T-cell (primary cell): ENCODE data around the gene IL36RN. TPM values are rescaled to one million over a fixed set of nuclear protein-coding genes. Genes with fewer than 3 reads are reported as not detected.

Experiments used
- ATAC-seq, 4 experiments: fragments of 200-7000 bp in 3 of 4; fragments of 150-1000 bp in 1 of 4; cut with Tn5 transposase; replicated peaks in 1 of 4; 1 replicate in 3 of 4; 2 replicates in 1 of 4; pipeline ENCODE4 v1.10.0; 2021; ENCODE audit warnings: moderate library complexity in 3 of 4, mild to moderate bottlenecking in 2 of 4, moderate number of reproducible peaks in 1 of 4
- CTCF ChIA-PET, 2 donors: fragments of 300-600 bp; sonication (Branson Sonifier 250); formaldehyde crosslinking; loops; one replicate each; lab custom pipeline; 2022; ENCODE audit warnings: antibody characterized with exemption in 2 of 2; lab: Charles Lee
- POLR2A ChIA-PET, 2 donors: fragments of 300-600 bp; sonication (Branson Sonifier 250); formaldehyde crosslinking; loops; one replicate each; lab custom pipeline; 2022; ENCODE audit warnings: antibody characterized with exemption in 2 of 2; lab: Charles Lee
- DNase-seq, 35 experiments: peaks; one replicate each; pipeline versions ENCODE4 v3.0.0 to v3.0.0-alpha.2; 2013 to 2023
- H3K27ac ChIP-seq: one replicate; pipeline ENCODE4 v1.5.1; 2013; ENCODE audit warnings: low read length
- H3K27me3 ChIP-seq, 2 experiments: replicated peaks in 1 of 2; 1 replicate in 1 of 2; 2 replicates in 1 of 2; pipeline versions ENCODE4 v1.6.1 to v1.7.0; 2013; ENCODE audit warnings: low read length in 1 of 2, mixed read lengths in 1 of 2; ENCODE audit not compliant: control insufficient read depth in 2 of 2, insufficient read depth in 2 of 2; ENCODE audit errors: extremely low read depth in 1 of 2
- H3K36me3 ChIP-seq, 2 donors: 1 replicate in 1 of 2; 2 replicates in 1 of 2; pipeline versions ENCODE4 v1.6.1 to v1.7.0; 2013; ENCODE audit warnings: low read length in 1 of 2; ENCODE audit not compliant: control insufficient read depth in 2 of 2, insufficient read depth in 1 of 2; ENCODE audit errors: extremely low read depth in 1 of 2
- H3K4me1 ChIP-seq, 2 experiments: 1 replicate in 1 of 2; 2 replicates in 1 of 2; pipeline versions ENCODE4 v1.6.1 to v1.7.0; 2013; ENCODE audit warnings: low read length in 2 of 2, mixed read lengths in 1 of 2; ENCODE audit not compliant: insufficient read depth in 2 of 2, control insufficient read depth in 1 of 2; ENCODE audit errors: extremely low read depth in 1 of 2
- H3K4me3 ChIP-seq, 2 donors: 1 replicate in 1 of 2; 2 replicates in 1 of 2; pipeline versions ENCODE4 v1.5.1 to v1.7.0; 2013; ENCODE audit warnings: mild to moderate bottlenecking in 2 of 2, low read length in 1 of 2, moderate library complexity in 1 of 2; ENCODE audit not compliant: control insufficient read depth in 1 of 2; ENCODE audit errors: extremely low read depth in 1 of 2
- H3K9me3 ChIP-seq: 2 replicates; pipeline ENCODE4 v1.7.0; 2013
- H3K27ac Mint-ChIP-seq, 2 donors: one replicate each; pipeline ENCODE4 v1.8.0; 2020 to 2021; ENCODE audit warnings: mild to moderate bottlenecking in 2 of 2, mixed read lengths in 2 of 2
- H3K27me3 Mint-ChIP-seq, 2 donors: one replicate each; pipeline ENCODE4 v1.8.0; 2021 to 2022; ENCODE audit warnings: mixed read lengths in 2 of 2
- H3K36me3 Mint-ChIP-seq: one replicate; pipeline ENCODE4 v1.8.0; 2021; ENCODE audit warnings: mixed read lengths
- H3K4me1 Mint-ChIP-seq, 3 donors: one replicate each; pipeline ENCODE4 v1.8.0; 2020 to 2022; ENCODE audit warnings: mixed read lengths in 3 of 3, mild to moderate bottlenecking in 1 of 3
- H3K4me3 Mint-ChIP-seq, 3 donors: one replicate each; pipeline ENCODE4 v1.8.0; 2020 to 2022; ENCODE audit warnings: mild to moderate bottlenecking in 3 of 3, mixed read lengths in 3 of 3, moderate library complexity in 3 of 3
- H3K9me3 Mint-ChIP-seq, 3 donors: one replicate each; pipeline ENCODE4 v1.8.0; 2020 to 2022; ENCODE audit warnings: mixed read lengths in 3 of 3
- WGBS: methylation state at CpG from one replicate; pipeline ENCODE4 v1.1.5; 2013; ENCODE audit warnings: missing lambda C conversion rate; ENCODE audit not compliant: insufficient coverage; 5-methylcytosine and 5-hydroxymethylcytosine counted together
- total RNA-seq, 35 experiments: library from RNA in 6 of 35; stranded (reverse) in 6 of 35; fragments of 120-200 nt in 1 of 35; gene quantifications; one replicate each; pipeline versions ENCODE4 v1.2.1 to v1.2.4 and lab custom pipeline; 2013 to 2026

The IL36RN gene
- total RNA-seq, 5 donors from 2014 or later (not counting 1 experiment from before 2014, with no cell fraction given) = not detected

DNA sequence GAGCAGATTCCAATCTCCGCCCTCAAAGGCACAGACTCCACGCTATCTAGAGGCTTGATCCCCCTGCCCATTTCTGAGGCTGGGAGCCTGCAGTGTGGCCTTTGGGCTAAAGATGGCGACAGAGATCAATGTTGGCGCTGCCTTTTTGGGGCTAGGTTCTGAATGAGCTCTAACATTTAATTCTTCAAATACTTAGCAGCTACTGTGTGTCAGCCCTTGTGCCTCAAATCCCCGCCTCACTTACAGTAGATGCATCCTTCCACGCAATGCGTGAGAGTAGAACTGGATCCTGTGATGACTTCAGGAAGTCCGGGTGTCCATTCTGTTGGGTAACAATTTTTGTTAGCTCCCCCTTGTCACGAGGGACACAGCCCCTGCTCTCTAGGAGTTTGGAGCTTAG, 21.1 kb downstream of the IL36RN start:
- CTCF ChIA-PET = interaction anchor here (0.6 to 1.3 kb wide), 12 partner anchors 9 to 289 kb away, joined by 3 to 7 read pairs (median 4); partner anchors contain the start of gene IL36B (in 1 of the 2)
- Mint-ChIP-seq H3K36me3 (no peaks in the 10 kb centered on the region), H3K9me3 (no peaks in the 10 kb centered on the region), H3K4me3 (no peak overlapping the region), H3K4me1 (peaks cover 3 to 5% (median 4%) of the 10 kb centered on the region in 3 donors), H3K27me3 (peaks cover 3 to 5% of the 10 kb centered on the region in 2 donors), H3K27ac (no peak overlapping the region)
- peak; percentile 60 to 73 (median 68) for ATAC-seq
- 24% methylated on average over 3 of the region's 9 CpGs for WGBS
- peaks cover 0 to 5% of the 10 kb centered on the region in 2 experiments for H3K4me1 ChIP-seq
- H3K27me3 ChIP-seq = peaks cover 0 to 3% of the 10 kb centered on the region in 2 experiments
- H3K36me3 ChIP-seq = no peaks in the 10 kb centered on the region
- H3K27ac ChIP-seq = no peak overlapping the region
- H3K4me3 ChIP-seq = no peak overlapping the region
- POLR2A ChIA-PET = no interaction called here
- H3K9me3 ChIP-seq = no peaks in the 10 kb centered on the region
- peak in 27 of 35 experiments; percentile 5 to 56 (median 29) for DNase-seq

DNA sequence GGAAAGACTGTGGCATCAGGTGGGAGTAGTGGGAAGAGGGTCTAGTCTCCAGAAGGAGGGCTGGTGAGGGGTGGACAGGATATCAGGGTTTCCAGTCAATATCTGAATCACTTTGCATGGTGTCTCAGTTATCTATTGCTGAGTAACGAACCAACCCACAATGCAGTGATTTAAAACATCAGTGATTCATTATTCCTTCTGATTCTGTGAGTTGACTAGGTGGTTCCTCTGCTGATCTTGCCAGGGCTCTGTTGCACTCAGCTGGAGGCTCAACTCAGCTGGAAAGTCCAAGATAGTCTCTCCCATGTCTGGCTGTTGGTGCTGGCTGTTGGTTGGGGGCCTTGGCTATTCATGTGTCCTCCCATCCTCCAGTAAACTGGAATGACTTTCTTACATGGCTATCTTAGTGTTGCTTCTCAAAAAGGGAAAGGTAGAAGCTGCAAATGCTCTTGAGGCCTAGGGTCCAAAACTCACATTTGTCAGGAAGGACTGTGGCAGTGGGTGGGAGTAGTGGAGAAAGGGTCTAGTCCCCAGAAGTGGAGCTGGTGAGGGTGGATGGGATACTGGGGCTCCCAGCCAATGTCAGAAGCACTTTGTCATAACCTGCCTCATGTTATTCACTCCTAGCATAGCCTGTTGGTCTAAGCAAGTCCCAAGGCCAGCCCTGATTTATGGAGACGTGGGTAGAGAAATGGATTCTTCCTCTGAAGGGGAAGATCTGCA, 22.7 kb downstream of the IL36RN start:
- DNase-seq (no peak), ATAC-seq (no peak)
- no peaks in the 10 kb centered on the region for H3K36me3 ChIP-seq
- no peak overlapping the region for H3K4me3 Mint-ChIP-seq
- H3K9me3 Mint-ChIP-seq = no peaks in the 10 kb centered on the region
- H3K4me1 Mint-ChIP-seq = peaks cover 0 to 2% (median 0%) of the 10 kb centered on the region in 3 donors
- H3K27ac Mint-ChIP-seq = no peak overlapping the region
- H3K36me3 Mint-ChIP-seq = no peaks in the 10 kb centered on the region
- H3K9me3 ChIP-seq = no peaks in the 10 kb centered on the region
- peaks cover 0 to 4% of the 10 kb centered on the region in 2 experiments for H3K4me1 ChIP-seq
- no CpG with 5 or more reads among the region's 2 CpGs for WGBS
- H3K27me3 Mint-ChIP-seq = peaks cover 3 to 5% of the 10 kb centered on the region in 2 donors
- no peak overlapping the region for H3K4me3 ChIP-seq
- POLR2A ChIA-PET = no interaction called here
- CTCF ChIA-PET = interaction anchor here (0.6 to 1.3 kb wide), 2 partner anchors 12 to 1259 kb away, joined by 3 to 4 read pairs; no protein-coding TSS in a partner anchor
- peaks cover 0 to 3% of the 10 kb centered on the region in 2 experiments for H3K27me3 ChIP-seq
- no peak overlapping the region for H3K27ac ChIP-seq

DNA sequence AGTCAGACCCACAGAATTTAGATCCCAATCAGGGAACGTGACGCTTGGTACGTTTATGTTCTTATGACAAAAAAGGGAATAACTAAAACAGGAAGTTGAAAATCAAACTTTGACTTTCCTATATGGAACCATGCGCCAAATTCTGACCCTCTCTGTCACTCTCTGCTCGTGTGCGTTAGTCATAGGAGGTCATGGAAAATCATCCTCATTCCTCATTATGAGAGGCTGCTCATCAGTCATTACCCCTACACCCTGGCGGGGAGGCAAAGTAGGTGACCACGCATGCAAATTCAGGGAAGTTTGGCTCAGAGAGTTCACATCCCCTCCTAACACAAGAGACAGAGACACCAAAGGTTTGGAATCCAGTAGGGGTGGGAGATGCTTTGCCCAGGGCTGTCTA, 24.3 kb downstream of the IL36RN start:
- no peaks in the 10 kb centered on the region for H3K9me3 Mint-ChIP-seq
- Histone ChIP-seq H3K27ac (no peak overlapping the region), H3K4me1 (peaks cover 0 to 4% of the 10 kb centered on the region in 2 experiments), H3K27me3 (peaks cover 0 to 3% of the 10 kb centered on the region in 2 experiments), H3K36me3 (no peaks in the 10 kb centered on the region), H3K4me3 (no peak overlapping the region), H3K9me3 (no peaks in the 10 kb centered on the region)
- no peak overlapping the region for H3K4me3 Mint-ChIP-seq
- peaks cover 0 to 2% (median 0%) of the 10 kb centered on the region in 3 donors for H3K4me1 Mint-ChIP-seq
- no peaks in the 10 kb centered on the region for H3K36me3 Mint-ChIP-seq
- CTCF ChIA-PET = interaction anchor here in 1 of 2 donors (0.8 kb wide), 1 partner anchor 17 kb away, joined by 3 read pairs; no protein-coding TSS in a partner anchor
- ATAC-seq (no peak), DNase-seq (no peak)
- H3K27me3 Mint-ChIP-seq = peaks cover 3 to 5% of the 10 kb centered on the region in 2 donors
- WGBS = 40% methylated on average over 1 of the region's 8 CpGs
- no peak overlapping the region for H3K27ac Mint-ChIP-seq
- POLR2A ChIA-PET = no interaction called here

DNA sequence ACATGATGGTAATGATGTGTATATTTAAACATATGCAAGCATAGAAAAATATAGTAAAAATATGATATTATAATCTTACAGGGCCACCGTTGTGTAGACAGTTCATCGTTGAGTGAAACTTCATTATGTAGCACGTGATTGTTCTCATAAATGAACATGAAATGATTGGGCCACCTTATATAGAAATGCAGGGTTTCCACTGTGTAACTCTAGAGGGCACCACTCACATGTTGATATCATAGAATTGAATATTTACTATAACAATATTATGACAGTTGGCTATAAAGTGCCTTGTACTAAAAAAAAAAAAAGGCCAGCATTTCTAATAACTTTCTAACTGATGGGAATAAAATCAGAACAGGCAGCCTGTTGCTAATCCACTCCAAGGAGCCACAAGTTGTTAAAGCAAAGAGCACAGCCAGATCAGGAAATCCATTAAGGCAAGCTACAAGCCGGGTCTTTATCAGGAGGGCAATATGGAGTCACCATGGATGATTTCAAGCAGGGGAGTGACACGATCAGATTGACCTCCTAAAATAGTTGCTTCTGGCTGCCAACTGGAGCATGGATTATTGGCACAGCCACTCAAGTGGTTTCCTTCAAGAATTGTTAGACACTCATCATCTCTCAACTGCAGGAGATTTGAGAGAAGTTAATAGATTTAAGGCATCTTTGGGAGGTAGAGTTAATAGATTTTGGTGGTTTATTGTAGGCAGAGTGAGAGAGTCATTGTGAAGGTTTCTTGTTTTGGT, 25.4 kb downstream of the IL36RN start:
- 100% methylated on average over 1 of the region's 5 CpGs for WGBS
- CTCF ChIA-PET = interaction anchor here in 1 of 2 donors (0.8 kb wide), 1 partner anchor 16 kb away, joined by 3 read pairs; no protein-coding TSS in a partner anchor

DNA sequence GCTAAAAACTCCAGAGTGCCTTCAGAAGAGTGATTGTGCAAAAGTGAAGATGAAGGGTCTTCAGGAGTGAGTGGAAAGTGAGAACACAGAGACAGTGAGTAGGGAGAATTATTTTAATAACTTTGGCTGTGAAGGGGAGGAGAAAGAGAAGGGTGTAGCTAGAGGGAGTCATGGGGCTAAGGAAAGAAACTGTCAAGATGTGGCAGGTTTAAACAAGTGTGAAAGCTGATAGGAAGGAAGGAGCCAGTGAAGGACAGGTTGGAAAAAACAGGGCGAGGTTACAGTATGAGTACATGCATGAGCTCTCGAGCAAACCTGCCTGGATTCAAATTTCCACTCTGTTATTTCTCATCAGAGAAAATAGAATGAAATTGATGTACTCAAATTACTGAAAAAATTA, 26.5 kb downstream of the IL36RN start:
- Histone ChIP-seq H3K9me3 (no peaks in the 10 kb centered on the region), H3K27ac (no peak overlapping the region), H3K4me3 (no peak overlapping the region), H3K36me3 (no peaks in the 10 kb centered on the region), H3K27me3 (no peaks in the 10 kb centered on the region), H3K4me1 (no peaks in the 10 kb centered on the region)
- ChIA-PET CTCF (no interaction called here), POLR2A (interaction anchor here in 1 of 2 donors (0.6 to 1.0 kb wide), 2 partner anchors 21 to 44 kb away, joined by 3 to 5 read pairs; no protein-coding TSS in a partner anchor)
- Mint-ChIP-seq H3K27me3 (peaks cover 3 to 5% of the 10 kb centered on the region in 2 donors), H3K27ac (no peak overlapping the region), H3K36me3 (no peaks in the 10 kb centered on the region), H3K4me3 (no peak overlapping the region), H3K9me3 (no peaks in the 10 kb centered on the region), H3K4me1 (no peaks in the 10 kb centered on the region)
- no peak for DNase-seq
- WGBS = no CpG with 5 or more reads among the region's 2 CpGs
- no peak for ATAC-seq

More for the DNA sequence above, 25.4 kb downstream of the IL36RN start:
- Mint-ChIP-seq H3K9me3 (no peaks in the 10 kb centered on the region), H3K4me1 (peaks cover 0 to 2% (median 0%) of the 10 kb centered on the region in 3 donors), H3K4me3 (no peak overlapping the region), H3K36me3 (no peaks in the 10 kb centered on the region), H3K27me3 (peaks cover 3 to 5% of the 10 kb centered on the region in 2 donors), H3K27ac (no peak overlapping the region)
- Histone ChIP-seq H3K27me3 (peaks cover 0 to 3% of the 10 kb centered on the region in 2 experiments), H3K4me3 (no peak overlapping the region), H3K9me3 (no peaks in the 10 kb centered on the region), H3K4me1 (peaks cover 0 to 4% of the 10 kb centered on the region in 2 experiments), H3K36me3 (no peaks in the 10 kb centered on the region), H3K27ac (no peak overlapping the region)
- POLR2A ChIA-PET = no interaction called here
- DNase-seq = peak in 1 of 35 experiments; percentile 38
- peak in 1 of 4 experiments; percentile 60 for ATAC-seq
